Right kidney (tissue), 9 donors: ENCODE measurements around the gene SELENOP.
"Not testable (repeated sequence)": the region's sequence is repeated elsewhere in the genome, so short reads cannot be mapped to it uniquely, and the experiment has no call there.

ENCODE experiments used
- DNase-seq: peaks from one replicate; pipeline ENCODE4 v3.0.0-alpha.2; 2016
- long read RNA-seq, 8 donors: transcript quantifications; one replicate each; lab custom pipeline, GENCODE V29; 2026

SELENOP gene, protein sequence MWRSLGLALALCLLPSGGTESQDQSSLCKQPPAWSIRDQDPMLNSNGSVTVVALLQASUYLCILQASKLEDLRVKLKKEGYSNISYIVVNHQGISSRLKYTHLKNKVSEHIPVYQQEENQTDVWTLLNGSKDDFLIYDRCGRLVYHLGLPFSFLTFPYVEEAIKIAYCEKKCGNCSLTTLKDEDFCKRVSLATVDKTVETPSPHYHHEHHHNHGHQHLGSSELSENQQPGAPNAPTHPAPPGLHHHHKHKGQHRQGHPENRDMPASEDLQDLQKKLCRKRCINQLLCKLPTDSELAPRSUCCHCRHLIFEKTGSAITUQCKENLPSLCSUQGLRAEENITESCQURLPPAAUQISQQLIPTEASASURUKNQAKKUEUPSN
- long read RNA-seq, donor 1, full-length matches to known transcripts = 283 of 349 reads
- long read RNA-seq, donor 1, partial matches to known transcripts = 40 of 349 reads
- long read RNA-seq, donor 1, other reads (novel, unspliced or antisense) = 26 of 349 reads
- long read RNA-seq, donor 2, transcript SELENOP-213 (3 exons, 653 nt) = minor isoform, 7 of 192 reads
- long read RNA-seq, donor 2, transcript SELENOP-214 (5 exons, 2,243 nt) = major isoform, 133 of 192 reads
- long read RNA-seq, donor 2, transcript SELENOP-202 (3 exons, 799 nt) = minor isoform, 24 of 192 reads
- long read RNA-seq, donor 2, transcript SELENOP-205 (2 exons, 606 nt) = minor isoform, 5 of 192 reads
- long read RNA-seq, donor 2, partial matches to known transcripts = 15 of 192 reads
- long read RNA-seq, donor 2, other reads (novel, unspliced or antisense) = 5 of 192 reads
- long read RNA-seq, donor 3, transcript SELENOP-202 (3 exons, 799 nt) = minor isoform, 18 of 150 reads
- long read RNA-seq, donor 3, transcript SELENOP-214 (5 exons, 2,243 nt) = major isoform, 104 of 150 reads
- long read RNA-seq, donor 3, partial matches to known transcripts = 14 of 150 reads
- long read RNA-seq, donor 3, other reads (novel, unspliced or antisense) = 5 of 150 reads
- long read RNA-seq, donor 4, transcript SELENOP-202 (3 exons, 799 nt) = minor isoform, 21 of 188 reads
- long read RNA-seq, donor 4, transcript SELENOP-214 (5 exons, 2,243 nt) = major isoform, 125 of 188 reads
- long read RNA-seq, donor 4, partial matches to known transcripts = 23 of 188 reads
- long read RNA-seq, donor 4, other reads (novel, unspliced or antisense) = 5 of 188 reads
- long read RNA-seq, donor 5, full-length matches to known transcripts = 212 of 235 reads
- long read RNA-seq, donor 5, partial matches to known transcripts = 13 of 235 reads
- long read RNA-seq, donor 5, other reads (novel, unspliced or antisense) = 10 of 235 reads
- long read RNA-seq, donor 6, transcript SELENOP-214 (5 exons, 2,243 nt) = major isoform, 124 of 209 reads
- long read RNA-seq, donor 6, transcript SELENOP-213 (3 exons, 653 nt) = minor isoform, 10 of 209 reads
- long read RNA-seq, donor 6, transcript SELENOP-205 (2 exons, 606 nt) = minor isoform, 6 of 209 reads
- long read RNA-seq, donor 6, transcript SELENOP-202 (3 exons, 799 nt) = minor isoform, 26 of 209 reads
- long read RNA-seq, donor 6, partial matches to known transcripts = 24 of 209 reads
- long read RNA-seq, donor 6, other reads (novel, unspliced or antisense) = 15 of 209 reads
- long read RNA-seq, donor 7, transcript SELENOP-214 (5 exons, 2,243 nt) = major isoform, 207 of 316 reads
- long read RNA-seq, donor 7, transcript SELENOP-213 (3 exons, 653 nt) = minor isoform, 7 of 316 reads
- long read RNA-seq, donor 7, transcript SELENOP-209 (6 exons, 1,853 nt) = minor isoform, 5 of 316 reads
- long read RNA-seq, donor 7, transcript SELENOP-202 (3 exons, 799 nt) = minor isoform, 52 of 316 reads
- long read RNA-seq, donor 7, partial matches to known transcripts = 24 of 316 reads
- long read RNA-seq, donor 7, other reads (novel, unspliced or antisense) = 15 of 316 reads
- long read RNA-seq, donor 8, transcript SELENOP-213 (3 exons, 653 nt) = minor isoform, 5 of 249 reads
- long read RNA-seq, donor 8, transcript SELENOP-202 (3 exons, 799 nt) = minor isoform, 21 of 249 reads
- long read RNA-seq, donor 8, transcript SELENOP-214 (5 exons, 2,243 nt) = major isoform, 183 of 249 reads
- long read RNA-seq, donor 8, partial matches to known transcripts = 20 of 249 reads
- long read RNA-seq, donor 8, other reads (novel, unspliced or antisense) = 12 of 249 reads

DNA sequence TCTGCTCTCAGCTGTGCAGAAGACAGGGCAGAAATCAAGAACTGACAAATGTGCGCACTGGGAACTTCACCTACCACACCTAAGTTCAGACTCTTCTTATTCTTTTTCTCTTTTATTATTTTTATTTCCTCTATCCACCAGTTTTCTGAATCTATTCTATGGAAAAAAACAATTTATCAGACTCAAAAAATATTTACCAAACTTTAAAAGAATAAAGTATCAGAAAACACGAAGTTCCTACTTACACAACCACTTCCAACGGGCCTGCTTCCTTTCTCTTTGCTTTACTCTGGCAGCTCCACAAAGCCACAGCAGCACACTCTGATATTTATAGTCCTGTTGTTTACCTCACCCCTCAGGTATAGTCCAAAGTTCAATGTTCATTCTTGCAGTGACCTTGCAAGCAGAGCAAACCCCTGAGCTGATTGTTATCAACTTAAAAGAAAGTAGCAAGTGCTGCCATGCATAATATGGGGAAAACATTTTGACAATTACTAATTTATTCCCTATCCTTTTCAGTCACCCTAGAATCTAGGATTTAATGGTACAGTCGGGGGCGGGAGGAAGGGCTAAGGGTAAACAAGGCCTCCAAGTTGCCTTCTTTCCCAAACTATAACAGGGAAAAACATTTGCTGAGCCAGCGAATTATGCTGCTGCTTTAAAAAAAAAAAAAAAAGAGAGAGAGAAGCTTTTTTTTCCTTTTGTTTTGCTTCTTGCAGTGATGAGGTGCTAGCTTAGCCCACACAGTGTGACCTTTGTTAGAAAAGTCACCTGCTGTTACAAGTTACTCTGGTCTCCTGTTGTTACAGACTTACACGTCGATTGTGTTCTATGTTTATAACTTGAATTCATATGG, at the start of gene SELENOP:
Gene SELENOP (minus strand): TSS at position 302 of the 856 bp plus-strand sequence. CDS start 3,539 bp downstream, outside the sequence.
- DNase-seq = peak; percentile 84

DNA sequence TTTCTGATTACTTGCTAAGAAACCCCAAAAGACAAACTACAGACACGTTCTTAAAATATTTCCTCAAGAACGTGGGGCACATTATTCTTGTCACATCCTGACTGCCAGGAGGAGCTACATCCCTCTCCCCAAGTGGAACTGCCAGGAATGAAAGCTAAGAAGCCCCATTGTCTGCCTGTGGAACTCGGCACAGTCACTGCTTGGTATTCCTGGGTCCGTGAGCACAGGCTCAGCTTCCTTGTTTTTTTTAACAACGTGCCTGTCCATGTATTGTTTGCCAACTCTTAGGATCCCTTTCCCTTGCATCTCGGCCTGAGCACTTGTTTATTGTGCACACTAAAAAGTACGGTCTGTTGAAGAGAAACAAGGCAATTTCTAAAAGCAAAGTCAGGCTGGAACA, 47.0 kb upstream of the SELENOP start:
- DNase-seq = no peak

DNA sequence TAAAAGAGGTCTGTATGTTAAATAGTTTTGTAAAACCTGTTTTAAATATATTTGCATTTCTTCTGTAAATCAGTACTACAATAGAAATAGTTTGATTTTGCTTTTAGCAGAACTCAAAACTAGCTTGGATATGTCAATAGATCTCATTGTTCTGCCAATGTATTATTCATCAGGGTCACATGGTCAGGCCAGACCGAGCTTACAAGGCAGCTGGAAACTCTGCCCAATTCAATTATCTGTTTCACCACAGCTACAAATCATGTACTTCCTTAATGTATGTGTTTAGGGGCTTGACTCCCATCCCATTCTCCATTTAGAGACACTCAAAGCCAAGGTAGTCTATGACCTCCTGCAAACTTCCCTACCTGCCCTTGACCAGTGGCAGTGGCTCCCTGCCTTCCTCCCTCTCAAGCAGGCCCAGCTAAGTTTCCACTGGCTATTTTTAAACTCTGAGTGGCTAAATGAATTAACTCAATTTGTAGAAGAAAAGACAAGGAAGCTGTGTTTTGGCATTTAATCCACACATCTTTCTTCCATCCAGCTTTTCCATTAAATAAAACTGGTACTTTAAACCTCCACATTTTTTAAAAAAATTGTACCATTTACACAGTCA, 46.4 kb upstream of the SELENOP start:
- no peak for DNase-seq

DNA sequence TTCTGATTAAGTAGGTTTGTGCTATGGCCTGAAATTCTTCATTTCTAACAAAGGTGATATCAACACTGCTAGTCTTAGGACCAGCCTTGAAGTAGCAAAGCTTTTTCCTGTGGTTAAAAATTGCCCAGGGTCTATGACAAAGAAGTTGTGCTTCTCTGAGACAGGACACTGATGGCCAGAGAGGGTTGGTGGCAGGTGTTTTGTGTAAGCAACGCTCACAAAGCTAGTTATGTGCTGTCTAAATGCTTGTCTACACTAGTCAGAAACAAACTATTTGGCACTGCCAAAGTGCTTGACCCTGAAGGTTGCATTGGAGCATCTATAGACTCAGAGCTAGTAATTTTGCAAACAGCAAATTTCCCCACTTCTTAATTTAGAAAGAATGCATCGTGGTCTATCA, 44.1 kb upstream of the SELENOP start:
- no peak for DNase-seq

- DNase-seq = no peak
These were observed 43.7 kb upstream of the SELENOP start for GRCh38 chr5:42855386-42855785.

GRCh38 chr5:42854795-42855194, 43.1 kb upstream of the SELENOP start:
- DNase-seq = no peak

DNA sequence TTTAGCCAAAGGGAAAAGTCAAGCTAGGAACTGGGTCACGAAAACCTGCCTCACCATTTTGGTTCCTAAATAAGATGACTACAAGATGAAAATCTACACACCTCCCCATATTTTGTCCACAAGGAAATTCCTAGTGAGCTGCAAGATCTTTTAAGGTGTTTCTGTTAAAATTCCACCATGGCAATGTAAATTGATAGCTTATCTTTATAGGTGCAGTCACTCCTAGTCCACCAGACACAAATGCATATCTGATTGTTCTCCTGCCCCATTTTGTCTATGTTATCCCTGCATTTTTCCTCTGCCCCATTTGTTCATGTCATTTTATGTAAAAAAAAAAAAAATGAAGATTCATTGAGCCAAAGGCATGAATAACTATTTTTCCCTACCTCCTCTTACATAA, 41.1 kb upstream of the SELENOP start:
- DNase-seq = no peak

GRCh38 chr5:42851481-42851880, 39.8 kb upstream of the SELENOP start:
- no peak for DNase-seq

- DNase-seq = no peak
These were observed 36.9 kb upstream of the SELENOP start for GRCh38 chr5:42848545-42848944.

DNA sequence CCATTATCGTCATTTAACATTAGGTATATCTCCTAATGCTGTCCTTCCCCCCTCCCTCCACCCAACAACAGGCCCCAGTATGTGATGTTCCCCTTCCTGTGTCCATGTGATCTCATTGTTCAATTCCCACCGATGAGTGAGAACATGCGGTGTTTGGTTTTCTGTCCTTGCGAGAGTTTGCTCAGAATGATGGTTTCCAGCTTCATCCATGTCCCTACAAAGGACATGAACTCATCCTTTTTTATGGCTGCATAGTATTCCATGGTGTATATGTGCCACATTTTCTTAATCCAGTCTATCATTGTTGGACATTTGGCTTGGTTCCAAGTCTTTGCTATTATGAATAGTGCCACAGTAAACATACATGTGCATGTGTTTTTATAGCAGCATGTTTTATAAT, 32.7 kb upstream of the SELENOP start:
- not testable (repeated sequence) for DNase-seq

GRCh38 chr5:42843675-42844292, 32.1 kb upstream of the SELENOP start:
- DNase-seq = no peak

- DNase-seq = no peak
These were observed 31.4 kb upstream of the SELENOP start for GRCh38 chr5:42842921-42843641.

- DNase-seq = no peak
These were observed 29.3 kb upstream of the SELENOP start for GRCh38 chr5:42840842-42841567.

DNA sequence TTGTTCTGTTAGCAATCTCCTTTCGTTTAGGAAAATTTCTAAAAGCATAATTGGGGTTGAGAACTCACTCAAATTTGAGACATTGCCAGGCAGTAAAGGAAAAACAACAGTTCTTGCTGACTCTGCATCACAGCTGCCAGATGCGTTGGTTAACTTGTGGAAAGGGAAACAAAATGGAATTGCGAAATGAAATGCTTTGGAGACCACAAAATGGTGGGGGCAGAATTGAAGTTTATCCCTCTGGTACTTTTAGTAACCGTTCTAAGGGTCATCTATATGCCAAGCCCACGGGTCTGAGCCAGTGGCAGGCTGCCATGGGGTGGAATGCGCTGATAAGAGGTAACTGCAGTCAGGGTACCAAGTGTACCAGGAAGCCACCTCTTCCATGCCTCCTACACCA, 28.6 kb upstream of the SELENOP start:
- no peak for DNase-seq

GRCh38 chr5:42839196-42839595, 27.5 kb upstream of the SELENOP start:
- DNase-seq = no peak

GRCh38 chr5:42837601-42838000, 25.9 kb upstream of the SELENOP start:
- DNase-seq = no peak
